Measurements from ENCODE around the gene ARL4D. TPM values are rescaled to one million over a fixed set of nuclear protein-coding genes. Genes with fewer than 3 reads are reported as not detected.
"Not testable (repeated sequence)": the region's sequence is repeated elsewhere in the genome, so short reads cannot be mapped to it uniquely, and the experiment has no call there.

ARL4D gene
- total and polyA plus RNA-seq, 2 donors = 14.8 to 112 TPM

- H3K4me3 ChIP-seq (ENCODE audit: low read depth, low read length) = no peak overlapping the region
- 25% methylated on average over 11 of the region's 11 CpGs for WGBS
- H3K4me1 ChIP-seq (ENCODE audit: insufficient read depth) = no peaks in the 10 kb centered on the region
- H3K27ac ChIP-seq (ENCODE audit: low read depth) = no peak overlapping the region
- DNase-seq (ENCODE audit: extremely low spot score) = peak; percentile 82
- H3K36me3 ChIP-seq (ENCODE audit: insufficient read depth) = no peaks in the 10 kb centered on the region
Observed at GRCh38 chr17:43393944-43394482, 4.8 kb upstream of the ARL4D start.

GRCh38 chr17:43394696-43395095, 4.1 kb upstream of the ARL4D start:
- not testable (repeated sequence) for H3K36me3 ChIP-seq (ENCODE audit: insufficient read depth); DNase-seq (ENCODE audit: extremely low spot score); H3K4me3 ChIP-seq (ENCODE audit: low read depth, low read length); H3K4me1 ChIP-seq (ENCODE audit: insufficient read depth); H3K27ac ChIP-seq (ENCODE audit: low read depth)
- 93% methylated on average over 12 of the region's 12 CpGs for WGBS

GRCh38 chr17:43395165-43395564, 3.6 kb upstream of the ARL4D start:
- no peaks in the 10 kb centered on the region for H3K4me1 ChIP-seq (ENCODE audit: insufficient read depth)
- no peak overlapping the region for H3K27ac ChIP-seq (ENCODE audit: low read depth)
- no peaks in the 10 kb centered on the region for H3K36me3 ChIP-seq (ENCODE audit: insufficient read depth)
- H3K4me3 ChIP-seq (ENCODE audit: low read depth, low read length) = no peak overlapping the region
- DNase-seq (ENCODE audit: extremely low spot score) = no peak
- 92% methylated on average over 6 of the region's 6 CpGs for WGBS

GRCh38 chr17:43396491-43397060, 2.2 kb upstream of the ARL4D start:
- H3K4me3 ChIP-seq (ENCODE audit: low read depth, low read length) = no peak overlapping the region
- H3K4me1 ChIP-seq (ENCODE audit: insufficient read depth) = no peaks in the 10 kb centered on the region
- no peaks in the 10 kb centered on the region for H3K36me3 ChIP-seq (ENCODE audit: insufficient read depth)
- H3K27ac ChIP-seq (ENCODE audit: low read depth) = no peak overlapping the region
- WGBS = 87% methylated on average over 5 of the region's 5 CpGs
- no peak for DNase-seq (ENCODE audit: extremely low spot score)

- Histone ChIP-seq H3K4me3 (ENCODE audit: low read depth, low read length) (peak overlapping the region; percentile 78), H3K27ac (ENCODE audit: low read depth) (no peak overlapping the region), H3K4me1 (ENCODE audit: insufficient read depth) (no peaks in the 10 kb centered on the region), H3K36me3 (ENCODE audit: insufficient read depth) (no peaks in the 10 kb centered on the region)
- DNase-seq (ENCODE audit: extremely low spot score) = no peak
- 54% methylated on average over 28 of the region's 28 CpGs for WGBS
Observed at GRCh38 chr17:43399839-43400328, 1.1 kb downstream of the ARL4D start.

GRCh38 chr17:43400943-43401717, 2.3 kb downstream of the ARL4D start:
- 44% methylated on average over 4 of the region's 4 CpGs for WGBS
- no peak for DNase-seq (ENCODE audit: extremely low spot score)
- Histone ChIP-seq H3K4me3 (ENCODE audit: low read depth, low read length) (no peak overlapping the region), H3K4me1 (ENCODE audit: insufficient read depth) (no peaks in the 10 kb centered on the region), H3K36me3 (ENCODE audit: insufficient read depth) (no peaks in the 10 kb centered on the region), H3K27ac (ENCODE audit: low read depth) (no peak overlapping the region)

- Histone ChIP-seq H3K4me3 (ENCODE audit: low read depth, low read length) (no peak overlapping the region), H3K27ac (ENCODE audit: low read depth) (no peak overlapping the region), H3K4me1 (ENCODE audit: insufficient read depth) (no peaks in the 10 kb centered on the region), H3K36me3 (ENCODE audit: insufficient read depth) (no peaks in the 10 kb centered on the region)
- DNase-seq (ENCODE audit: extremely low spot score) = no peak
- WGBS = 75% methylated on average over 6 of the region's 6 CpGs
Observed at GRCh38 chr17:43402078-43402477, 3.3 kb downstream of the ARL4D start.

- Histone ChIP-seq H3K4me1 (ENCODE audit: insufficient read depth) (no peaks in the 10 kb centered on the region), H3K27ac (ENCODE audit: low read depth) (no peak overlapping the region), H3K36me3 (ENCODE audit: insufficient read depth) (no peaks in the 10 kb centered on the region), H3K4me3 (ENCODE audit: low read depth, low read length) (no peak overlapping the region)
- no peak for DNase-seq (ENCODE audit: extremely low spot score)
- WGBS = 75% methylated on average over 3 of the region's 3 CpGs
Observed at GRCh38 chr17:43402567-43402966, 3.8 kb downstream of the ARL4D start.

GRCh38 chr17:43403846-43404245, 5.1 kb downstream of the ARL4D start:
- H3K27ac ChIP-seq (ENCODE audit: low read depth) = no peak overlapping the region
- H3K4me3 ChIP-seq (ENCODE audit: low read depth, low read length) = no peak overlapping the region
- no peak for DNase-seq (ENCODE audit: extremely low spot score)
- H3K36me3 ChIP-seq (ENCODE audit: insufficient read depth) = no peaks in the 10 kb centered on the region
- WGBS = 69% methylated on average over 5 of the region's 5 CpGs
- H3K4me1 ChIP-seq (ENCODE audit: insufficient read depth) = no peaks in the 10 kb centered on the region

GRCh38 chr17:43405861-43406260, 7.1 kb downstream of the ARL4D start:
- H3K4me3 ChIP-seq (ENCODE audit: low read depth, low read length) = no peak overlapping the region
- DNase-seq (ENCODE audit: extremely low spot score) = no peak
- no peaks in the 10 kb centered on the region for H3K36me3 ChIP-seq (ENCODE audit: insufficient read depth)
- no peak overlapping the region for H3K27ac ChIP-seq (ENCODE audit: low read depth)
- H3K4me1 ChIP-seq (ENCODE audit: insufficient read depth) = no peaks in the 10 kb centered on the region

- no peaks in the 10 kb centered on the region for H3K4me1 ChIP-seq (ENCODE audit: insufficient read depth)
- no peak for DNase-seq (ENCODE audit: extremely low spot score)
- H3K27ac ChIP-seq (ENCODE audit: low read depth) = no peak overlapping the region
- H3K36me3 ChIP-seq (ENCODE audit: insufficient read depth) = no peaks in the 10 kb centered on the region
- H3K4me3 ChIP-seq (ENCODE audit: low read depth, low read length) = no peak overlapping the region
- 35% methylated on average over 10 of the region's 10 CpGs for WGBS
Observed at GRCh38 chr17:43406676-43407645, 8.2 kb downstream of the ARL4D start.

GRCh38 chr17:43409131-43409530, 10.3 kb downstream of the ARL4D start:
- 85% methylated on average over 3 of the region's 3 CpGs for WGBS
- no peak for DNase-seq (ENCODE audit: extremely low spot score)
- H3K4me3 ChIP-seq (ENCODE audit: low read depth, low read length) = no peak overlapping the region
- H3K4me1 ChIP-seq (ENCODE audit: insufficient read depth) = no peaks in the 10 kb centered on the region
- no peak overlapping the region for H3K27ac ChIP-seq (ENCODE audit: low read depth)
- no peaks in the 10 kb centered on the region for H3K36me3 ChIP-seq (ENCODE audit: insufficient read depth)

- no peak for DNase-seq (ENCODE audit: extremely low spot score)
- Histone ChIP-seq H3K4me1 (ENCODE audit: insufficient read depth) (no peaks in the 10 kb centered on the region), H3K36me3 (ENCODE audit: insufficient read depth) (no peaks in the 10 kb centered on the region), H3K4me3 (ENCODE audit: low read depth, low read length) (no peak overlapping the region), H3K27ac (ENCODE audit: low read depth) (no peak overlapping the region)
- 59% methylated on average over 6 of the region's 6 CpGs for WGBS
Observed at GRCh38 chr17:43410557-43411368, 12.0 kb downstream of the ARL4D start.

Measured in urinary bladder (tissue), 4 donors.